SK-N-MC (cell line): ENCODE data around the gene SSTR4.
"Not testable (repeated sequence)": the region's sequence is repeated elsewhere in the genome, so short reads cannot be mapped to it uniquely, and the experiment has no call there.

Experiments used
- EZH2 ChIP-seq: fragments of 200-600 bp; sonication (generic); IDR thresholded peaks from one replicate; pipeline ENCODE4 v1.6.1; 2017; ENCODE audit warnings: antibody characterized with exemption
- POLR2AphosphoS5 ChIP-seq: IDR thresholded peaks from 2 replicates; pipeline ENCODE4 v1.6.1; 2012; ENCODE audit warnings: mild to moderate bottlenecking, low read depth, low read length, borderline replicate concordance

DNA sequence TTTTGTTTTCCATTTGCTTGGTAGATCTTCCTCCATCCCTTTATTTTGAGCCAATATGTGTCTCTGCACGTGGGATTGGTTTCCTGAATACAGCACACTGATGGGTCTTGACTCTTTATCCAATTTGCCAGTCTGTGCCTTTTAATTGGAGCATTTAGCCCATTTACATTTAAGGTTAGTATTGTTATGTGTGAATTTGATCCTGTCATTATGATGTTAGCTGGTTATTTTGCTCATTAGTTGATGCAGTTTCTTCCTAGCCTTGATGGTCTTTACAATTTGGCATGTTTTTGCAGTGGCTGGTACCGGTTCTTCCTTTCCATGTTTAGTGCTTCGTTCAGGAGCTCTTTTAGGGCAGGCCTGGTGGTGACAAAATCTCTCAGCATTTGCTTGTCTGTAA lies 43.7 kb upstream of the SSTR4 start:
- TF ChIP-seq POLR2AphosphoS5, EZH2: not testable (repeated sequence)
